Tibial nerve (tissue), 4 donors: ENCODE results near the gene CRYBG1. TPM values are rescaled to one million over a fixed set of nuclear protein-coding genes. Genes with fewer than 3 reads are reported as not detected.
A peak's percentile ranks its signal among the peaks of the same experiment; 100 is the strongest.

Source experiments
- DNase-seq, 2 donors: peaks; one replicate each; pipeline ENCODE4 v3.0.0-alpha.2; 2019; ENCODE audit warnings: low spot score in 2 of 2
- H3K27ac ChIP-seq, 4 donors: fragments of 200-600 bp; sonication (generic) in 3 of 4; one replicate each; pipeline ENCODE4 v1.5.1; 2017 to 2019; ENCODE audit warnings: mild to moderate bottlenecking in 1 of 4
- H3K27me3 ChIP-seq, 2 donors: fragments of 200-600 bp; sonication (generic) in 1 of 2; one replicate each; pipeline versions ENCODE4 v1.5.1 to v1.6.0; 2017 to 2019
- H3K36me3 ChIP-seq, 3 donors: fragments of 200-600 bp; sonication (generic); one replicate each; pipeline ENCODE4 v1.5.1; 2018 to 2019
- H3K4me1 ChIP-seq, 4 donors: fragments of 200-600 bp; sonication (generic) in 3 of 4; one replicate each; pipeline ENCODE4 v1.5.1; 2017 to 2019
- H3K4me3 ChIP-seq, 4 donors: fragments of 200-600 bp; sonication (generic) in 3 of 4; one replicate each; pipeline ENCODE4 v1.5.1; 2017 to 2019; ENCODE audit warnings: mild to moderate bottlenecking in 1 of 4, moderate library complexity in 1 of 4
- H3K9me3 ChIP-seq, 4 donors: fragments of 200-600 bp; sonication (generic) in 3 of 4; one replicate each; pipeline ENCODE4 v1.5.1; 2017 to 2019
- EP300 ChIP-seq, 2 donors: sonication (generic); formaldehyde crosslinking; IDR thresholded peaks; one replicate each; pipeline ENCODE4 v1.6.1; 2017; ENCODE audit warnings: antibody characterized with exemption in 2 of 2, mild to moderate bottlenecking in 1 of 2
- POLR2A ChIP-seq, 2 donors: fragments of 450-650 bp; IDR thresholded peaks; one replicate each; pipeline ENCODE4 v1.6.1; 2017; ENCODE audit warnings: antibody characterized with exemption in 2 of 2, mild to moderate bottlenecking in 2 of 2, moderate library complexity in 2 of 2
- WGBS, 2 donors: methylation state at CpG; one replicate each; pipeline ENCODE4 v1.1.5; 2018; 5-methylcytosine and 5-hydroxymethylcytosine counted together
- total RNA-seq, 4 donors: library from RNA; depleted of rRNA; stranded (reverse); fragments of >200 nt; gene quantifications; one replicate each; pipeline ENCODE4 v1.1.0, GENCODE V29; 2016
- TF ChIP-seq, protein P1 (sequence below), 5 experiments: fragments of 200-600 bp in 3 of 5; fragments of 450-650 bp in 2 of 5; sonication (generic) in 3 of 5; IDR thresholded peaks; one replicate each; pipeline ENCODE4 v1.5.1; 2016 to 2019; ENCODE audit warnings: antibody characterized with exemption in 5 of 5, mild to moderate bottlenecking in 3 of 5, moderate library complexity in 2 of 5

The CRYBG1 gene
- total RNA-seq, 4 donors from 2014 or later = 5.9 to 15.3 (median 8.1) TPM

DNA sequence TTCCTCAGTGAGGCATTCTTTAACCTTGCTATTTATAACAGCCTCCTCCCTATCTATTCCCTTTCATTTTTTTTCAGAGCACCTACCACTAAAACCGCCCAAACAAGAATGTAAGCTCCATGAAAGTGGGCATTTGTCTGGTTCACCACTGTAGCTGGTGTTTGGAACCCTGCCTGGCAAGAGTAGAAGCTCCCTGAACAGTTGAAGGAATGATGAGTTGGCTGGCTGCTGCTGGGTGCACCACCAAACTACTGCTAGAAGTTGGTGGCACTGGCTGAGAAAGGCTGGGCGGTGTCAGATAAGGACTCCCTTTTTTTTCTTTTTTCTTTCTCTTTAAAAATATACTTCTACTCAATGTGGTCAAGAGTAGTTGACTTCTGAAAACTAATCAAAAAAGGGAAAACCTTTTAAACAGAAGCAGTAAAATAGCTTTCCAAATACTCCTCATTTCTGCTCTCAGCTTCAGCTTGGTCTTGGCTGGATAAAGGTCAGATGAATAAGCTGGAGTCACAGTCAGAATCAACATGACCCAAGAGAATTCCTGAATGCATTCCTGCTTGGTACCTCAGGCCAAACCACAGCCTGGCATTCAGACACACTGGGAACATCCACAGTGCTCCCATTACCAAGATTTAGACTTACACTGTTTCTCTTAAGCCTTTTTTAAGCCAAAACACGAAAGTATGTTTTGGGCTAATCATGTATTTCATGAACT is 230.8 kb downstream of the CRYBG1 start:
- TF ChIP-seq EP300 (IDR thresholded peaks at IDR 0.05) (no peak), POLR2A (IDR thresholded peaks at IDR 0.05) (no peak)
- peaks cover 0 to 24% (median 0%) of the 10 kb centered on the region in 3 donors for H3K36me3 ChIP-seq
- no peak overlapping the region for H3K27ac ChIP-seq

GRCh38 chr6:106599440-106599839 is 238.9 kb downstream of the CRYBG1 start:
- DNase-seq = no peak
- no peaks in the 10 kb centered on the region for H3K27me3 ChIP-seq
- no peaks in the 10 kb centered on the region for H3K4me1 ChIP-seq
- H3K9me3 ChIP-seq = no peaks in the 10 kb centered on the region
- TF ChIP-seq, protein P1, sequence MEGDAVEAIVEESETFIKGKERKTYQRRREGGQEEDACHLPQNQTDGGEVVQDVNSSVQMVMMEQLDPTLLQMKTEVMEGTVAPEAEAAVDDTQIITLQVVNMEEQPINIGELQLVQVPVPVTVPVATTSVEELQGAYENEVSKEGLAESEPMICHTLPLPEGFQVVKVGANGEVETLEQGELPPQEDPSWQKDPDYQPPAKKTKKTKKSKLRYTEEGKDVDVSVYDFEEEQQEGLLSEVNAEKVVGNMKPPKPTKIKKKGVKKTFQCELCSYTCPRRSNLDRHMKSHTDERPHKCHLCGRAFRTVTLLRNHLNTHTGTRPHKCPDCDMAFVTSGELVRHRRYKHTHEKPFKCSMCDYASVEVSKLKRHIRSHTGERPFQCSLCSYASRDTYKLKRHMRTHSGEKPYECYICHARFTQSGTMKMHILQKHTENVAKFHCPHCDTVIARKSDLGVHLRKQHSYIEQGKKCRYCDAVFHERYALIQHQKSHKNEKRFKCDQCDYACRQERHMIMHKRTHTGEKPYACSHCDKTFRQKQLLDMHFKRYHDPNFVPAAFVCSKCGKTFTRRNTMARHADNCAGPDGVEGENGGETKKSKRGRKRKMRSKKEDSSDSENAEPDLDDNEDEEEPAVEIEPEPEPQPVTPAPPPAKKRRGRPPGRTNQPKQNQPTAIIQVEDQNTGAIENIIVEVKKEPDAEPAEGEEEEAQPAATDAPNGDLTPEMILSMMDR (IDR thresholded peaks at IDR 0.05) = no peak
- TF ChIP-seq POLR2A (IDR thresholded peaks at IDR 0.05) = no peak
- TF ChIP-seq EP300 (IDR thresholded peaks at IDR 0.05) = no peak
- no peak overlapping the region for H3K27ac ChIP-seq
- 50 to 100% methylated on average over 2 of the region's 2 CpGs for WGBS, 2 donors
- peaks cover 0 to 12% (median 0%) of the 10 kb centered on the region in 3 donors for H3K36me3 ChIP-seq
- no peak overlapping the region for H3K4me3 ChIP-seq

More for the DNA sequence above, 230.8 kb downstream of the CRYBG1 start:
- WGBS, 2 donors = 86 to 90% methylated on average over 3 of the region's 3 CpGs
- H3K4me3 ChIP-seq = no peak overlapping the region
- peaks cover 0 to 7% (median 0%) of the 10 kb centered on the region in 4 donors for H3K4me1 ChIP-seq
- H3K9me3 ChIP-seq = no peaks in the 10 kb centered on the region
- DNase-seq = no peak
- no peaks in the 10 kb centered on the region for H3K27me3 ChIP-seq

- H3K27ac ChIP-seq = no peak overlapping the region
- H3K4me3 ChIP-seq = no peak overlapping the region
- H3K36me3 ChIP-seq = peaks cover 0 to 12% (median 0%) of the 10 kb centered on the region in 3 donors
- TF ChIP-seq, protein P1 (IDR thresholded peaks at IDR 0.05) = no peak
- TF ChIP-seq EP300 (IDR thresholded peaks at IDR 0.05) = no peak
- no peak for TF ChIP-seq POLR2A (IDR thresholded peaks at IDR 0.05)
- H3K9me3 ChIP-seq = no peaks in the 10 kb centered on the region
- no peak for DNase-seq
- no peaks in the 10 kb centered on the region for H3K4me1 ChIP-seq
- no peaks in the 10 kb centered on the region for H3K27me3 ChIP-seq
- WGBS, 2 donors = 92 to 96% methylated on average over 2 of the region's 2 CpGs
Measured at GRCh38 chr6:106600329-106600728, 239.8 kb downstream of the CRYBG1 start.

GRCh38 chr6:106608080-106608668 is 247.7 kb downstream of the CRYBG1 start:
- Histone ChIP-seq H3K9me3 (no peaks in the 10 kb centered on the region), H3K36me3 (peaks cover 0 to 17% (median 0%) of the 10 kb centered on the region in 3 donors), H3K27ac (no peak overlapping the region), H3K27me3 (no peaks in the 10 kb centered on the region), H3K4me1 (no peaks in the 10 kb centered on the region), H3K4me3 (no peak overlapping the region)
- WGBS, 2 donors = 22 to 24% methylated on average over 2 of the region's 2 CpGs
- DNase-seq = peak in 1 of 2 donors; percentile 56
- TF ChIP-seq, protein P1 (IDR thresholded peaks at IDR 0.05) = peak in 3 of 5 experiments; percentile 9 to 51 (median 26)
- TF ChIP-seq POLR2A (IDR thresholded peaks at IDR 0.05) = no peak

- Histone ChIP-seq H3K27ac (no peak overlapping the region), H3K4me1 (no peaks in the 10 kb centered on the region), H3K36me3 (peaks cover 0 to 32% (median 0%) of the 10 kb centered on the region in 3 donors), H3K27me3 (no peaks in the 10 kb centered on the region), H3K9me3 (no peaks in the 10 kb centered on the region), H3K4me3 (no peak overlapping the region)
- DNase-seq = no peak
- no peak for TF ChIP-seq EP300 (IDR thresholded peaks at IDR 0.05)
- no peak for TF ChIP-seq POLR2A (IDR thresholded peaks at IDR 0.05)
- WGBS, 2 donors = 71 to 72% methylated on average over 6 of the region's 6 CpGs
Measured at GRCh38 chr6:106609699-106610098, 249.2 kb downstream of the CRYBG1 start.

DNA sequence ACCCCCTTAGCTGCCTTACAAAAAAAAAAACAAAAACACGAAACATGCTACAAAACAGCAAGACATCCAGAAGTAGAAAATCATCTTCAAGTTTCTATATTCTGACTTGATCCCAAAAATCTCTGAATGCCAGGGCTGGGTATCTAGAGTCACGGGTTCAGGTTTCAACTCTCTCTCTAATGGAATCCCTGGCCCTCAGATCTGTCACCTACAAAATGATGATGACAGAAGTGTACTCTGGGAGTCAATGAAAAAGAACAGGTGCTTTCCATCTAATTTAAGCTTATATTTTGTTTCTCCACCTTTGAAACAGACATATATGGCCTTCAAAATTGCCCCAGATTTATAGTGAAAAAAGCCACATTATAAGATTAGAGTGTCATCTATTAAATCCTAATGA is 250.5 kb downstream of the CRYBG1 start:
- Histone ChIP-seq H3K9me3 (no peaks in the 10 kb centered on the region), H3K27me3 (no peaks in the 10 kb centered on the region), H3K36me3 (peaks cover 0 to 37% (median 0%) of the 10 kb centered on the region in 3 donors), H3K27ac (no peak overlapping the region), H3K4me3 (no peak overlapping the region), H3K4me1 (no peaks in the 10 kb centered on the region)
- TF ChIP-seq, protein P1 (IDR thresholded peaks at IDR 0.05) = no peak
- no peak for TF ChIP-seq EP300 (IDR thresholded peaks at IDR 0.05)
- TF ChIP-seq POLR2A (IDR thresholded peaks at IDR 0.05) = no peak
- WGBS, 2 donors = 93 to 95% methylated on average over 2 of the region's 2 CpGs
- DNase-seq = no peak
